ENCODE results near the gene ANKRD33B. TPM values are rescaled to one million over a fixed set of nuclear protein-coding genes. Genes with fewer than 3 reads are reported as not detected.

ANKRD33B gene
- total and polyA plus RNA-seq, 10 donors, result 2.0 to 37.8 (median 24.6) TPM

DNA sequence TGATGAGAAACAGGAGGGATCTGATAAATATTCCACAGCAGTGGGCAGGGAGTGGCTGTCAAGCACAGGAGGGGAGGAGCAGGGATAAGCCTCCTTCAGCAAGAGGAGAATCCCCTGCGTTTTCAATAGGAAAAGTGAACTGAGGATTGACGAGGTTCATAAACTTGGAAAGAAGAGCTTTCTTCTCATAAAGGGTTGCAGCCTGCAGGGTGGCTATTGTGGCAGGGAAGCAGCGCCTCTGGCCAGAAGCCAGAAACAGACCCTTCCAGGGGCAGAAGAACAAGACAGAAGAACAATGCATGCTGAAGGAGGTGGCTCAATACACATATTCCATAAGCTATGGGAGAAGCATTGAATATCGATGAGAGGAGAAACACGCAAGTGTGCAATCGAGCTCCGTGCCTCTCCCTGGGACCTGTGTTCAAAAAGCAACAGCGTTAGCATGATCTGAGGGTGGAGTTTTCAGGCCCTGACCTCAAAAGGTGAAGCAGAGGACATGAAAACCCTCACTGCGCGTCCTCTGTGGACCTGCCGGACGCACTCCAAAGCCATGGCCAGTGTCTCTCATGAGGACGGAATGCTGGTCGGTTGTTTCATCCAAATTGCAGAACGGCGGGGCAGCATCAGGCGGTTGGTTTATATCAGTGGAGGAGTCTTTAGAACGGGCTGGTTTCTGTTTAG, 67.6 kb downstream of the ANKRD33B start:
- Histone ChIP-seq H3K27ac (peak overlapping the region in 7 of 8 donors; percentile 67 to 86 (median 79)), H3K4me1 (peaks cover 39 to 92% (median 75%) of the 10 kb centered on the region in 6 donors), H3K27me3 (replicated peaks in 1 of 7) (no peaks in the 10 kb centered on the region), H3K4me3 (peak overlapping the region in 5 of 8 donors; percentile 4 to 61 (median 27)), H3K36me3 (no peaks in the 10 kb centered on the region), H3K9me3 (no peaks in the 10 kb centered on the region)
- 67 to 84% (median 70%) methylated on average over 18 of the region's 18 CpGs for WGBS, 5 donors
- no peak for DNase-seq
- TF ChIP-seq POLR2AphosphoS5 (IDR thresholded peaks at IDR 0.05), result no peak
- TF ChIP-seq POLR2A (IDR thresholded peaks at IDR 0.05), result no peak
- intact Hi-C loops (cut with DNase I; ENCODE audit: low total_unique reads), result no loop called here

DNA sequence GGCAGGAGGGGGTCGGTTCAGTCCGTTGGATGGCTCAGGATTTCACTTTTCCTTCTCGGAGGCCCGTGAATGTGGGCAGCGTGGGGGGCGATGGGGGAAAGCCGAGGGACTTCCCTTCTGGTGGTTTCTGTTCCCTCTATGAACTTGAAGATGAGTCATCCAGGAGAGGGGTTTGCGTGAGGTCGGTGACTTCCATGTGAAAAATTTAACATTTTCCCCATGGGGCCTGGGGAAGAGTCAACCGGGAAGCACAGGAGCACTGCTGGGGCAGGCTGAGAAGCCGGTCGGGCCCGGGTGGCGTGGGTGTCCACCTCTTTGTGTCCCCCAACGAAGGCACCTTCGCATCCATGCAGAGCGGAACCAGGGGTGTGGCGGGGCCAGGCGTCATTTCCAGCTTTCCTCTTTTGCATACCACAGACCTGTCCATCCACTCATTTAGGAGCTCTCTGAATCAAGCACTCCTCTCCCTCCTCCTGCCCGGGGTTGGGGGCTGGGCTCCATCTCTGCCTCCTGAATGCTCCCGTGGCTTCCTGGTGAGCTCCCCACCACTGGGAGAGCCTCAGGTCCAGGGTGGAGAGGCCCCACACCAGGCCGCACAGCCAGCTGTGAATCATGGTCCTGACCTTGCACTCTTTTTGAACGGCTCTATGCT, 68.4 kb downstream of the ANKRD33B start:
- no peaks in the 10 kb centered on the region for H3K27me3 ChIP-seq (replicated peaks in 1 of 7)
- H3K4me3 ChIP-seq, result peak overlapping the region in 5 of 8 donors; percentile 4 to 61 (median 27)
- intact Hi-C loops (cut with DNase I; ENCODE audit: low total_unique reads), result no loop called here
- peak; percentile 91 for DNase-seq
- WGBS, 5 donors, result 31 to 55% (median 35%) methylated on average over 22 to 23 of the region's 23 CpGs
- no peaks in the 10 kb centered on the region for H3K36me3 ChIP-seq
- peaks cover 35 to 90% (median 71%) of the 10 kb centered on the region in 6 donors for H3K4me1 ChIP-seq
- TF ChIP-seq POLR2A (IDR thresholded peaks at IDR 0.05) (no peak), POLR2AphosphoS5 (IDR thresholded peaks at IDR 0.05) (peak; percentile 59 to 71 (median 71))
- peak overlapping the region in 7 of 8 donors; percentile 67 to 86 (median 79) for H3K27ac ChIP-seq
- H3K9me3 ChIP-seq, result no peaks in the 10 kb centered on the region

DNA sequence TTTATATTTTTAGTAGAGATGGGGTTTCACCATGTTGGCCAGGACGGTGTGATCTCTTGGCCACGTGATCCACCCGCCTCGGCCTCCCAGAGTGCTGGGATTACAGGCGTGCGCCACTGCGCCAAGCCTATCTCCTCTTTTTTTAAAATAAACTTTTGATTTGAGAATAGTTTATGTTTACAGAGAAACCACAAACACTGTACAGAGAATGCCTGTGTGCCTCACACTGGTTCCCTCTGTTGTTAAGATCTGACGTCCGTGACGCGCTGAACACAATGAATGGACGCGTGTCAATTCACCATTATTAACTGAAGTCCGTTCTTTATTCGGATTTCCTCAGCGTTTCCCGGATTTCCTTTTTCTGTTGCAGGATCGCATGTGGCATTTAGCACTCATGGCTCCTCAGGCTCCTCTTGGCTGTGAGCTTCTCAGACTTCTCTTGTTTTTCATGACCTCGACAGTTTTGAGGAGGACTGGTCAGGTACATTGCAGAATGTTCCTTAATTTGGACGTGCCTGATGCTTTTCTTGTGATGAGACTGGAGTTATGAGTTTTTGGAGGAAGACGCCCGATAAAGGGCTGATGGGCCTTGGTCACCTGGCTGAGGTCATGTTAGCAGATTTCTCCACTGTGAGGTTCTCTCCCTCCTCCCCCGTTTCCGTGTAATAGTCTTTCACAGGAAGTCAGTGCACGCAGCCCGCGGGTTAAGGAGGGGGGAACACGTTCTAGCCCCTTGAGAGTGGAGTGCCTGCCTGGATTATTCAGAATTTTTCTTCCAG, 69.6 kb downstream of the ANKRD33B start:
- H3K9me3 ChIP-seq, result peaks cover 0 to 2% (median 0%) of the 10 kb centered on the region in 8 donors
- intact Hi-C loops (cut with DNase I; ENCODE audit: low total_unique reads), result no loop called here
- H3K4me3 ChIP-seq, result no peak overlapping the region
- WGBS, 5 donors, result 30 to 46% (median 36%) methylated on average over 28 of the region's 28 CpGs
- peak; percentile 88 for DNase-seq
- no peaks in the 10 kb centered on the region for H3K27me3 ChIP-seq (replicated peaks in 1 of 7)
- TF ChIP-seq, protein P1, sequence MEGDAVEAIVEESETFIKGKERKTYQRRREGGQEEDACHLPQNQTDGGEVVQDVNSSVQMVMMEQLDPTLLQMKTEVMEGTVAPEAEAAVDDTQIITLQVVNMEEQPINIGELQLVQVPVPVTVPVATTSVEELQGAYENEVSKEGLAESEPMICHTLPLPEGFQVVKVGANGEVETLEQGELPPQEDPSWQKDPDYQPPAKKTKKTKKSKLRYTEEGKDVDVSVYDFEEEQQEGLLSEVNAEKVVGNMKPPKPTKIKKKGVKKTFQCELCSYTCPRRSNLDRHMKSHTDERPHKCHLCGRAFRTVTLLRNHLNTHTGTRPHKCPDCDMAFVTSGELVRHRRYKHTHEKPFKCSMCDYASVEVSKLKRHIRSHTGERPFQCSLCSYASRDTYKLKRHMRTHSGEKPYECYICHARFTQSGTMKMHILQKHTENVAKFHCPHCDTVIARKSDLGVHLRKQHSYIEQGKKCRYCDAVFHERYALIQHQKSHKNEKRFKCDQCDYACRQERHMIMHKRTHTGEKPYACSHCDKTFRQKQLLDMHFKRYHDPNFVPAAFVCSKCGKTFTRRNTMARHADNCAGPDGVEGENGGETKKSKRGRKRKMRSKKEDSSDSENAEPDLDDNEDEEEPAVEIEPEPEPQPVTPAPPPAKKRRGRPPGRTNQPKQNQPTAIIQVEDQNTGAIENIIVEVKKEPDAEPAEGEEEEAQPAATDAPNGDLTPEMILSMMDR (IDR thresholded peaks at IDR 0.05 in 8 of 11, conservative IDR thresholded peaks at IDR 0.05 in 3 of 11), result no peak
- no peak for TF ChIP-seq POLR2A (IDR thresholded peaks at IDR 0.05)
- peak in 1 of 3 donors; percentile 42 for TF ChIP-seq POLR2AphosphoS5 (IDR thresholded peaks at IDR 0.05)
- peak overlapping the region in 7 of 8 donors; percentile 67 to 86 (median 73) for H3K27ac ChIP-seq
- H3K4me1 ChIP-seq, result peaks cover 29 to 77% (median 61%) of the 10 kb centered on the region in 6 donors
- peaks cover 0 to 11% (median 4%) of the 10 kb centered on the region in 6 donors for H3K36me3 ChIP-seq

DNA sequence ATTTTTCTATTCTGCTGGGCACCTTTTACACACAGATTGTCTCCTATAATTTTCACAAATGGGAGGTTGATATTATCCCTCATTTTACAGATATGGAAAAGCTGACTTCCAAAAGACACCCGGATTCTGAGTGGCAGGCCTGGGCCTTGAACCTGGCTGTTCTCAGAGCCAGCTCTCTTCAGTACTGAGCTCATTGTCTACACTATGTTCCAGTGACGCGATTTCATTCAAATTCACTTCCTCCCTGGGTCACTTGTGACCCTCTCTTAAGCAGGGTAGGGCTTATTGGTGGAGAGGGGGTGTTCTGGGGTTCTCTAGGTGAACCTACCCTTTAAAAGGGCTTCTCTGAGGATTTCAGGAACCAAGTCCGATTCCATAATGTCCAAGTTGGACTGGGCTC, 70.2 kb downstream of the ANKRD33B start:
- TF ChIP-seq, protein P1 (IDR thresholded peaks at IDR 0.05 in 8 of 11, conservative IDR thresholded peaks at IDR 0.05 in 3 of 11), result no peak
- TF ChIP-seq POLR2AphosphoS5 (IDR thresholded peaks at IDR 0.05) (peak in 1 of 3 donors; percentile 18), POLR2A (IDR thresholded peaks at IDR 0.05) (no peak)
- intact Hi-C loops (cut with DNase I; ENCODE audit: low total_unique reads), result no loop called here
- peaks cover 29 to 73% (median 60%) of the 10 kb centered on the region in 6 donors for H3K4me1 ChIP-seq
- H3K36me3 ChIP-seq, result peaks cover 0 to 11% (median 4%) of the 10 kb centered on the region in 6 donors
- H3K4me3 ChIP-seq, result no peak overlapping the region
- H3K27me3 ChIP-seq (replicated peaks in 1 of 7), result no peaks in the 10 kb centered on the region
- peaks cover 0 to 5% (median 0%) of the 10 kb centered on the region in 8 donors for H3K9me3 ChIP-seq
- WGBS, 5 donors, result 49 to 61% (median 51%) methylated on average over 4 of the region's 4 CpGs
- no peak for DNase-seq
- peak overlapping the region in 7 of 8 donors; percentile 67 to 86 (median 73) for H3K27ac ChIP-seq
